ENCODE data around the gene SCAMP3. TPM values are rescaled to one million over a fixed set of nuclear protein-coding genes. Genes with fewer than 3 reads are reported as not detected.
"Not testable (repeated sequence)": the region's sequence is repeated elsewhere in the genome, so short reads cannot be mapped to it uniquely, and the experiment has no call there.

Gene SCAMP3
- polyA plus RNA-seq, 3 donors: 29.9 to 76.7 (median 53.8) TPM

DNA sequence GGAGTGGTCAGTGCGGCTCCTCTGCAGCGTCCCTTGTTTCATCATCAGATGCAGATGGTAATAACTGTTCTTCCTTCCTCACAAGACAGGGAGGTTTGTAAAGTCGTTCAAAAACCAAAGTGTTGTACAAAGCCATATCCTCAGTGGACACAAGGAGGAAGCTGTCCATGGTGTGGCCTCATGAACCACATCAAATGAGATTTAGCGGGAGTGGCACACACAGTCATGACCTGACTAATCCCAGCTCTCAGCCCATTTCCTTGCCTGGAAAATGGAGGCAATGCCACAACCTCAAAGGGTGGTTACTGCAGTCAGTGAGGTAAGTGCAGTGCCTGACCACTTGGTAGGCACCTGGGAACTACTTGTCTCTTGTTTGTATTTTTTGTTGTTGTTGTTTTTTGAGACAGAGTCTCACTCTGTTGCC is 20.3 kb downstream of the SCAMP3 start:
- H3K27ac ChIP-seq (ENCODE audit: low read depth, low read length): no peak overlapping the region
- 46 to 77% (median 58%) methylated on average over 4 of the region's 4 CpGs for WGBS, 3 donors

DNA sequence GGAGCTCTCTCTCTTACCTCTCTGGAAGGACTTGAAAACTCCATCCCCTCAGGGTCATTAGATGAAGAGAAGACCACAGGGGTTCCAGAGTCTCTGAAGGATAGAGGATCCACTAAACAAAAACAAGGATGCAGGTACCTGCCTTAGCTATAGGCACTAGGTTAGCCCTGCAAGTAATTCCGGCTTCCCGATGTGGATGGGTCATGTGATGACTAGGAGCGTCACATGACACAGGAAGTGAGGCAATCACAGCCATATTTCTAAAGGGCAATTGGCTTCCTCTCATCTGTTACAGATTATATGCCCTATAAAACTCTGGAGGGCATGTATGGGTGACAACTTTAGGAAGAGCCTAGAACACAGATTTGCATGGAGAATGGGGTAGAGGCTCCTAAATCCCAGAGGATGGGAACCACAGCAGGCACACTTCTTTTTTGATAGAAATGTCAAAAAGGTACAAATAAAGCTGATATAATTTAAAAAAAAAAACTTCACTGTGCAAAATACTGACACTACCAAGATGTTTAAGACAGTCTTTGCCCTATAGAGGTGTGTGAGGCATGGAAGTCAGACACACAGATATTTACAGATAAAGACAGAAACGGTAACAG is 21.0 kb downstream of the SCAMP3 start:
- H3K27ac ChIP-seq (ENCODE audit: low read depth, low read length): no peak overlapping the region
- 12 to 15% (median 14%) methylated on average over 4 of the region's 4 CpGs for WGBS, 3 donors

DNA sequence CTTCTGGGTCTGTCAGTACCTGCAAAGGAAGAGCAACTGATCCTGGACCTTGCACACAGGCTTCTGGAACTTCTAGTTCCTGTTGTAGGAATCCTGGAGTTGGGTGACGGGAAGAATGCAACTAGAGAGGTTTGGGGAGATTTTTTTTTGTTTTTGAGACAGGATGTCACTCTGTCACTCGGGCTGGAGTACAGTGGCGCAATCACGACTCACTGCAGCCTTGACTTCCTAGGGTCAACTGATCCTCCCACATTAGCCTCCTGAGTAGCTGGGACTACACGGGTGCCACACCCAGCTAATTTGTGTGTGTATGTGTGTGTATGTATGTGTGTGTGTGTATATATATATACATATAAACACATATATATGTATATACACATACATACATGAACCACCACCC is 25.7 kb downstream of the SCAMP3 start:
- H3K27ac ChIP-seq (ENCODE audit: low read depth, low read length): no peak overlapping the region
- WGBS, 3 donors: 50 to 91% (median 56%) methylated on average over 5 of the region's 5 CpGs

DNA sequence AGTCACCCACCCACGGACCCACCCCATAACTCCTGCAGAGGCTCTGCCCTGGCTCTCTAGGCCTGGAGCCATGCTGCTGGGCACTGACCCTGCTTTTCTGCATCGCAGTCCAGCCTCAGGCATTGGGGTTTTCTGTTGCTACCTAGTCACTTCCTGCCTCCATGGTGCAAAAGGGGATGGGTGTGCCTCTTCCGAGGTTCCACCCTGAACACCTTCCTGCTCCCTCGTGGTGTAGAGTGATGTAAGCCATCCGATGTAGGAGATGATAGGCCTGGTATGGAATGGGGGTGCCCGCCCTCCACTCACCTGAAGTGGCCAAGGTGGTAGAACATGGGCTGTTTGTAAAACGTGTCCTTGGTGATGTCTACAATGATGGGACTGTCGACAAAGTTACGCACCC is 26.8 kb downstream of the SCAMP3 start:
- H3K27ac ChIP-seq (ENCODE audit: low read depth, low read length): not testable (repeated sequence)
- WGBS, 3 donors: 77 to 89% (median 87%) methylated on average over 7 to 9 of the region's 9 CpGs

DNA sequence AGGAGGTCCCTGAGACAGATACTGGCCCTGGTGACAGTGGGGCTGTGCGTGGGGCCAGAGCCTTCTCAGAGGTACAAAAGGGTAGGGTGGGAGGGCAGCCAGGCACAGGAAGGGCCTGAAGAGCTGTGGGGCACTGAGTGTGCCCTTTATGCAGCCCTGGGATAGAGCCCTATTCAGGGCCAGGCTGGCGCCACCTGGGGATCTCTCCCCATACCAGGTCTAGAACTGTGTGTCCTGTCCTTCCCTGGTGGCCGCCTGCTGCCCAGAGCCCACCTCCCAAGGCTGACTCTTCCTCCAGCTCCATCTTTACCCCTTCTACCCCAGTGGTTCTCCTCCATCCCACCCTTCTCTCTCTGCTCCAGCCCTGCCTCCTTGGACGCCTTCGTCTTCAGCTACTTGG is 28.7 kb downstream of the SCAMP3 start:
- WGBS, 3 donors: 88 to 90% methylated on average over 1 of the region's 5 CpGs; no CpG with 5 or more reads in 1 of the 3 donors

DNA sequence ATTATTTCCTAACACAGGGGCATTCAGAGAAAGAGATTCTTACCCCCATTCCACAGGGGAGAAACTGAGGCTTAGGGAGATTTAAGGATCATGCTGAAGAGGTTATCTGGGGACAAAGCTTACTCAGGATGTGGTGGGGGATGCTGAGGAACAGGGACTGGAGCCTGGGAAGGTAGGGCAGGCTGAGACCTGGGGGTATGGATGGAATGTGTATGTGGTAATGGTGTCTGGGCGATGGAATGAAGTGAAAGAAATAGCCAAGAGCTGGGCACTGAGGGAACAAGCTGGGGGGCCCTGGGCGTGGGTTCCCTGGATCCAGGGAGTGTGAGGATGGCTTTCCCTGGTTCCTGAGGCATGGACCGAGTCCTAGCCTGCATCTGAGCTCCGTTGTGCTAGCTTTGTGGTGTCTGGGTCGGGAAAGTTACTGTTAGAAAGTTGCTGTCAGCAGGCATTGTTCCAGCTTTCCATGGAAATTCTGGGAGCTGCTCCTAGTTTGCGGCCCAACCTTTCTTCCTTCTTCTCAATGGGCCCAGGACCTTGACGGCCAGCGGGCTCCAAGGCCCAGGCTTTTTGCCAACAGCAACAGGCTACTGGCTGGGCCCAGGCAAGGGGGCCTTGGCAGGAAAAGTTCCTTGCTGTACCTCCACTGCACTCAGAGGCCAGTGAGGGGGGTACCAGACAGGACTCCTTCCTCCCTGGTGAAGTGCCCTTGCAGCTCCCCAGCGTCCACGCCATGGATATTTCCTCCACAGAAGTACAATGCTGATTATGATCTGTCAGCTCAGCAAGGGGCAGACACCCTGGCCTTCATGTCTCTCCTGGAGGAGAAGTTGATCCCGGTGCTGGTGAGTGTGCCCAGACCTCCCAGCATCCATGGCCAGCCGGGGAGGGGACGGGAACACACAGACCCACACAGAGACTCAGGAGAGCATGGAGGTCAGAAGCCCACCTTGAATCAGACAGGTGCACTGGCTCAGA is 29.9 kb downstream of the SCAMP3 start:
- WGBS, 3 donors: 44 to 61% (median 56%) methylated on average over 12 to 13 of the region's 13 CpGs
- H3K27ac ChIP-seq (ENCODE audit: low read depth, low read length): not testable (repeated sequence)

More for the DNA sequence above, 28.7 kb downstream of the SCAMP3 start:
- not testable (repeated sequence) for H3K27ac ChIP-seq (ENCODE audit: low read depth, low read length)

DNA sequence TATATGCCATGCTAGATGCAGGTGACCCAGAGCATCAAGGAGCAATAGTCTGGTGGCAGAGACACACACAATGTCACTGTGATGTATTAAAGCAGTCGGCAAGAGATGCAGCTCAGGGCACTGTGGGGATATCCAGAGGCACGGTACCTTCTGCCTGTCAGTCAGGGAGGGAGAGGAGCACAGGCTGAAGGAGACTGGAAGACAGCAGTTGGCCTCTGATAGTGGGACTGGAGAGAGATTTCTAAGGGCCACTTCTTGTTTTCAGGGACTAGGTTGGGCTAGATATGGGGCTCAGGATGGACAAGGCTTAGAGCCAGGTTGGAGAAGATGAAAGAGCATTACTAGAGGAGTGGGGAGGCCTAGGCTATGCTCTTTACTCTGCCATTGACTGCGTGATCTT is 30.9 kb downstream of the SCAMP3 start:
- WGBS, 3 donors: 73 to 91% (median 77%) methylated on average over 3 of the region's 3 CpGs
- H3K27ac ChIP-seq (ENCODE audit: low read depth, low read length): not testable (repeated sequence)

DNA sequence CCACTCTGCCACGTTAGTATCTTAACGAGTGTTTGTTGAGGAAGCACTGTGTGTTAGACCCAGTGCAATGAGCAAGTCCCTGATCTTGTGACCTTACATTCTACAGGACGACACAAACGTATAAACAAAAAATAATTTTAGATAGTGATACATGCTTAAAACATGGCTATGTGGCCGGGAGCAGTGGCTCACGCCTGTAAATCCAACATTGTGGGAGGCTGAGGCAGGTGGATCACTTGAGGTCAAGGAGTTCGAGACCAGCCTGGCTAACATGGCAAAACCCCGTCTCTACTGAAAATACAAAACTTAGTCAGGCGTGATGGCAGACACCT is 34.1 kb downstream of the SCAMP3 start:
- 48 to 56% (median 49%) methylated on average over 9 of the region's 9 CpGs for WGBS, 3 donors
- H3K27ac ChIP-seq (ENCODE audit: low read depth, low read length): no peak overlapping the region

DNA sequence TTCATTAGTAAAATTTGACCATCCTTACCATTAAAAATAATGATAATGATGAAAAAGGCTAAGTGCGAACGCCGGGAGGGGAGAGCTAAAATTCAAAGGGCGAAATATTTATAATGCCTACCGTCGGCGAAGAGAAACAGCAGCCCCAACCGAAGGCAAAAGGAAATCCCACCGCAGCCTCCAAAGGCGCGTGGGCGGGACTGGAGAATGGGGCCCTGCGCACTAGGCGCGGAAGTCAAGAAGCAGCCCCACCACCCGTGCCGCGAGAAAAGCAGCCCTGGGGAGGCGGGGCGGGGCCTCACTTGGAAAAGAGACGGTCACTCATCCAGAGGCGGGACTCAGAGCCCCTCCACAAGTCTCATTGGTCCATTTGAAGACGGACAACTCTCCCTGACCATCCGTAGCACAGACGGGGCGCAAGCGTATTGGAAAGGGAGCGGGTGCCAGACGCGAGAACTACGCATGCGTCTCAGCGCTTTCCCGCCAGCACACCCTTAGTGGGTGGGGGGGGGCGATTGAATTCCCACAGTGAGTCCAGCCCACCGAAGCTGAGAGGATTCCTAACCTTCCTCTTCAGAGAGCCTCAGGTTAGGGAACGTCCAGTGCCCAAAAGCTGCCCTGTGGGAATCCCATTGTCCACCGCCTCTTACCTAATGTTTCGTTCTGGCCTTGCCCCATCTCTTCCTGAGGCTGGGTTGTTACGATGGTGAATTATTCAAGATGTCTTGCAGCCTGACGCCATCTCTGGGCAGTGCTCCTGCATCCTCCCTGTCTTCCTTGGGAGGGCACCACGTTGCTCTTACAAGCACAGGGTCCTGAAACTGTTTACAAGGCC is 34.7 kb downstream of the SCAMP3 start:
- H3K27ac ChIP-seq (ENCODE audit: low read depth, low read length): peak overlapping the region; percentile 6
- 0 to 1% (median 1%) methylated on average over 42 of the region's 42 CpGs for WGBS, 3 donors

DNA sequence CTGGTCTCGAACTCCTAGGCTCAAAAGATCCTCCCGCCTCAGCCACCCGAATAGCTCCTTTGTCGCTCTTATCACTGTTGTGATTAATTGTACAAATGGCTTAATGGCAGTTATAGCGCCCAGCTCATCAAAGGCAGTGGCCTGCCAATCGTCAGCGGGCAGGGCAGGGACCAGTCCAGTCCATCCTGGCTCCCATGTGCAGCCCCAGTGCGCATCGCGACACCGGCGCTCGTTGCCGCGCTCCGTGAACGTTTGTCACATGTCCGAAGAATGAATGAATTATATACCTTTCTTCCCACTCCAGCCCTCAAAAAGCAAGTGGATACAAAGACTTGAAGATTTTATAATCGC is 35.3 kb downstream of the SCAMP3 start:
- H3K27ac ChIP-seq (ENCODE audit: low read depth, low read length): peak overlapping the region; percentile 6
- 0% methylated on average over 19 of the region's 19 CpGs for WGBS, 3 donors

DNA sequence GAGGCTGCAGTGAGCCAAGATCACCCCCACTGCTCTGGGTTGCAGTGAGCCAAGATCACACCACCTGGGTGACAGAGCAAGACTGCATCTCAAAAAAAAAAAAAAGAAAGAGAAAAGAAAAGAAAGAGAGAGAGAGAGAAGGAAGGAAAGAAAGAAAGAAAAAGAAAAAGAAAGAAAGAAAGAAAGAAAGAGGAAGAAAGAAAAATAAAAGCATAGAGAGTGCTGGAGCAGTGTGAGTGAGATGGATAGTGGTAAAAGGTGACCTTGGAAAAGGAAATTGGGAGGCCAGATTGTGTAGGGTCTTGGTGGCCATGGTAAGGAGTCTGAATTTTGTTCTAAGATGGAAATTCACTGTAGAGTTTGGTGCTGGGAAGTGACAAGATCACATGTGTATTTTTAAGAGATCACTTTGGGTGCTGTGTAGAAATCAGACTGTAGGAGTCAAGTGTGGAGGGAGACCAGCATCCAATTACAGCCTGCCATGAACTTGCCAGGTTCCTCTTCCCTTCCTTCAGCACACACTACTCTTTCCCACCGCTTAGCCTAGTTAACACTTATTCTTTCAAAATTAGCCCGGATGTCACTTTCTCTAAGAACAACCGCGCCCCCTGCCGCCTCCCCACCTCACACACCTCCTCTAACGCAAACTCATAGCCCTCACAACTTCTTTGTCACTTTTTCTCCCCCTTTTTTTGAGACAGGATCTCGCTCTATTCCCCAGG is 35.8 kb downstream of the SCAMP3 start:
- H3K27ac ChIP-seq (ENCODE audit: low read depth, low read length): no peak overlapping the region
- 0 to 1% (median 1%) methylated on average over 7 of the region's 7 CpGs for WGBS, 3 donors

DNA sequence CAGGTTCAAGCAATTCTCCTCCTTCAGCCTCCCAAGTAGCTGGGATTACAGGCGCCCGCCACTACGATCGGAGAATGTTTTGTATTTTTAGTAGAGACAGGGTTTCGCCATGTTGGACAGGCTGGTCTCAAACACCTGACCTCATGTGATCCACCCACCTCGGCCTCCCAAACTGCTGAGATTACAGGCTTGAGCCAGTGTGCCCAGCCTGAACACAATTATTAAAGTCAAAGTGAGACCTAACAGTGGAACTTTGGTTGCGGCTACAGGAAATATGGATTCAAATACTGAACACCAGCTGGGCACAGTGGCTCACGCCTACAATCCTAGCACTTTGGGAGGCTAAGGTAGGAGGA is 36.8 kb downstream of the SCAMP3 start:
- WGBS, 3 donors: 93 to 97% (median 93%) methylated on average over 7 to 8 of the region's 8 CpGs
- H3K27ac ChIP-seq (ENCODE audit: low read depth, low read length): not testable (repeated sequence)

DNA sequence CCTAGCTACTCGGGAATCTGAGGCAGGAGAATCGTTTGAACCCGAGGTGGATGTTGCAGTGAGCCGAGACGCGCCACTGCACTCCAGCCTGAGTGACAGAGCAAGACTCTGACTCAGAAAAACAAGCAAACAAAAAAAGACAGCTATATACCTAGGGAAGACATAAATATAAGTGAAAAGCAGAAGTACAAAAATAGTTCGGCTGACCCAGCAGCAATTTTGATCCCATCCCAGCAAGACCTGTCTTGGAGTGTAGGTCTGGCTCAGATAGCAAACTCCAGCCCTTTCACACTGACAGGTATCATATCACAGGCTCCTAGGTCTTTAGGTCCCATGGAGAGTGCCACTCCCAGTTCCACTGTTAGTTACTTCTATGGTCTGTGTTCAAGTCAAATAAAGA is 39.1 kb downstream of the SCAMP3 start:
- 63 to 82% (median 66%) methylated on average over 7 of the region's 7 CpGs for WGBS, 3 donors
- no peak overlapping the region for H3K27ac ChIP-seq (ENCODE audit: low read depth, low read length)

DNA sequence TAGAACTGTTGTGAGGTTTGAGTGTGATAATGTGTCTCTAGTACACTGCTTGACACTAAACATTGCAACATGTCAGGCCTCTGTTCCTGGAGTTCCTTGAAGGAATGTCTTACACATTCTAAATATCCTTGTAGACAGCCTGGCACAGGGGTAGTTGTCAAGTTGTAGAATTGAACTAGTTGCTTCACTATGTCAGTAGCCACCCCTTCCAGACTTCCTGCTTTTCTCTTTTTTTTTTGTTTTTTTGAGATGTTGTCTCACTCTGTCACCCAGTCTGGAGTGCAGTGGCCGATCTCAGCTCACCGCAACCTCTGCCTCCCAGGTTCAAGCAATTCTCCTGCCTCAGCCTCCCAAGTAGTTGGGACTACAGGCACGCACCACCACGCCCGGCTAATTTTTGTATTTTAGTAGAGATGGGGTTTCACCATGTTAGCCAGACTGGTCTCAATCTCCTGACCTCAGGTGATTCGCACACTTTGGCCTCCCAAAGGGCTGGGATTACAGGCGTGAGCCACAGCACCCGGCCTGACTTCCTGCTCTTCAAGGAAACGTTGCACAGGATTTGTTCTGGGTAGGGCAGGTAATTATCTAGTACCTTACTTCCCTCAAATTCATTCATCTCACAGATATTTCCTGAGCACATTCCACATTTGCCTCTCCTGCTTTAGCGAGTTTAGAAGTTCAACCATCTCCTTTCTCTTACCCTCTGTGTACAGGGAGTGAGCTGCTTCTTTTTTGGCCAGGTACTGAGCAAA is 41.8 kb downstream of the SCAMP3 start:
- H3K27ac ChIP-seq (ENCODE audit: low read depth, low read length): not testable (repeated sequence)
- WGBS, 3 donors: 76 to 94% (median 76%) methylated on average over 10 of the region's 10 CpGs

DNA sequence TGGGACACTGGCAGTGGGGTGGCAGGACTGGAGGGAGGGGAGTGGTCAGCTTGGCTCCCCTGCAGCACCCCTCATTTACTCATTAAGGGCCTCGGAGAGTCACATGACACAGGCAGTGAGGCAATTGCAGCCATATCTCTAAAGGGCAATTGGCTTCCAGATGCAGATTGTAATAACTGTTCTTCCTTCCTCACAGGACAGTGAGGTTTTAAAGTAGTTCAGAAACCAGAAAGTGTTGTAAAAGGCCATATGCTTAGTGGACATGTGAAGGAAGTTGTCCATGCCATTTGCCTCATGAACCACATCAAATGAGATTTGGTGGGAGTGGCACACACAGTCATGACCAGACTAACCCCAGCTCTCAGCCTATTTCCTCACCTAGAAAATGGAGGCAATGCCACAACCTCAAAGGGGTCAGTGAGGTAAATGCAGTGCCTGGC is 42.5 kb downstream of the SCAMP3 start:
- 4 to 9% (median 7%) methylated on average over 1 of the region's 1 CpG for WGBS, 3 donors
- no peak overlapping the region for H3K27ac ChIP-seq (ENCODE audit: low read depth, low read length)

DNA sequence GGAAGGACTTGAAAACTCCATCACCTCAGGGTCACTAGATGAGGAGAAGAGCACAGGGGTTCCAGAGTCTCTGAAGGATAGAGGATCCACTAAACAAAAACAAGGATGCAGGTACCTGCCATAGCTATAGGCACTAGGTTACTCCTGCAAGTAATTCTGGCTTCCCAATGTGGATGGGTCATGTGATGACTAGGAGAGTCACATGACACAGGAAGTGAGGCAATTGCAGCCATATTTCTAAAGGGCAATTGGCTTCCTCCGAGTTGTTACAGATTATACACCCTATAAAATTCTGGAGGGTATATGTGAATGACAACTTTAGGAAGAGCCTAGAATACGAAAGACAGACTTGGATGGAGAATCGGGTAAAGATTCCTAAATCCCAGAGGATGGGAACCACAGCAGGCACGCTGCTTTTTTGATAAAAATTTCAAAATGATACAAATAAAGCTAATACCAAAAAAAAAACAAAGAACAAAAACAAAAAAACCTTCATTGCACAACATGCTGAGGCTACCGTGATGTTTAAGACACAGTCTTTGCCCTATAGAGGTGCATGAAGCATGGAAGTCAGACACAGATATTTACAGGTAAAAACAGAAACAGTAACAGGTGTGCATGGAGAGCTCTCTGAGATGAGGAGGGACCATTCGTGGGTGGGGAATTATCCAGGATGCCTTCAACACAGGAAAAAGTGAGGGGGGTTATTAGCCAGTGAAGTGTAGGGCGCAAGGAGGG is 43.1 kb downstream of the SCAMP3 start:
- 36 to 44% (median 37%) methylated on average over 7 of the region's 7 CpGs for WGBS, 3 donors
- no peak overlapping the region for H3K27ac ChIP-seq (ENCODE audit: low read depth, low read length)

DNA sequence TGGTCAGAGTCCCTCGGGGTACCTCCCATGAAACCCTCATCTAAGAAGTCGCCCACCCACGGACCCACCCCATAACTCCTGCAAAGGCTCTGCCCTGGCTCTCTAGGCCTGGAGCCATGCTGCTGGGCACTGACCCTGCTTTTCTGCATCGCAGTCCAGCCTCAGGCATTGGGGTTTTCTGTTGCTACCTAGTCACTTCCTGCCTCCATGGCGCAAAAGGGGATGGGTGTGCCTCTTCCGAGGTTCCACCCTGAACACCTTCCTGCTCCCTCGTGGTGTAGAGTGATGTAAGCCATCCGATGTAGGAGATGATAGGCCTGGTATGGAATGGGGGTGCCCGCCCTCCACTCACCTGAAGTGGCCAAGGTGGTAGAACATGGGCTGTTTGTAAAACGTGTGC is 47.5 kb downstream of the SCAMP3 start:
- H3K27ac ChIP-seq (ENCODE audit: low read depth, low read length): not testable (repeated sequence)
- WGBS, 3 donors: 63 to 90% (median 68%) methylated on average over 5 to 8 of the region's 10 CpGs

All from adipose tissue (tissue), 3 donors.